Thoracic aorta (tissue), 2 donors: Measurements from ENCODE around the gene KEAP1. TPM values are rescaled to one million over a fixed set of nuclear protein-coding genes. Genes with fewer than 3 reads are reported as not detected.

Source experiments
- ATAC-seq: fragments of 150-250 bp; one replicate; pipeline ENCODE4 v1.8.0; 2017; ENCODE audit warnings: low read depth; ENCODE audit not compliant: insufficient number of reproducible peaks, low FRiP score
- DNase-seq: peaks from one replicate; pipeline ENCODE4 v3.0.0-alpha.2; 2020; ENCODE audit warnings: low spot score
- H3K27ac ChIP-seq, 2 donors: fragments of 200-600 bp; sonication (generic); 1 replicate in 1 of 2; 2 replicates in 1 of 2; pipeline ENCODE4 v1.5.1; 2016; ENCODE audit warnings: mild to moderate bottlenecking in 2 of 2, moderate library complexity in 2 of 2
- H3K27me3 ChIP-seq: fragments of 200-600 bp; sonication (generic); replicated peaks from 2 replicates; pipeline ENCODE4 v1.6.0; 2016; ENCODE audit warnings: mild to moderate bottlenecking; ENCODE audit not compliant: insufficient read depth
- H3K36me3 ChIP-seq: fragments of 200-600 bp; sonication (generic); one replicate; pipeline ENCODE4 v1.5.1; 2016
- H3K4me1 ChIP-seq, 2 donors: fragments of 200-600 bp; sonication (generic); 1 replicate in 1 of 2; 2 replicates in 1 of 2; pipeline versions ENCODE4 v1.5.1 to v1.6.0; 2016; ENCODE audit warnings: low read depth in 2 of 2, mild to moderate bottlenecking in 1 of 2; ENCODE audit not compliant: control insufficient read depth in 1 of 2
- H3K4me3 ChIP-seq: fragments of 200-600 bp; sonication (generic); 2 replicates; pipeline ENCODE4 v1.5.1; 2016; ENCODE audit warnings: mild to moderate bottlenecking
- H3K9me3 ChIP-seq: fragments of 200-600 bp; sonication (generic); 2 replicates; pipeline ENCODE4 v1.5.1; 2016
- total RNA-seq, 2 donors: library from RNA; depleted of rRNA; stranded (reverse); fragments of >200 nt; gene quantifications; one replicate each; pipeline versions ENCODE4 v1.1.0 to v1.2.3, GENCODE V29; 2016
- TF ChIP-seq, protein P1 (sequence below): fragments of 200-600 bp; sonication (generic); IDR thresholded peaks from one replicate; pipeline ENCODE4 v1.5.1; 2019; ENCODE audit warnings: antibody characterized with exemption

Gene KEAP1
- total RNA-seq, 2 donors from 2014 or later = 42.0 to 57.3 TPM

DNA sequence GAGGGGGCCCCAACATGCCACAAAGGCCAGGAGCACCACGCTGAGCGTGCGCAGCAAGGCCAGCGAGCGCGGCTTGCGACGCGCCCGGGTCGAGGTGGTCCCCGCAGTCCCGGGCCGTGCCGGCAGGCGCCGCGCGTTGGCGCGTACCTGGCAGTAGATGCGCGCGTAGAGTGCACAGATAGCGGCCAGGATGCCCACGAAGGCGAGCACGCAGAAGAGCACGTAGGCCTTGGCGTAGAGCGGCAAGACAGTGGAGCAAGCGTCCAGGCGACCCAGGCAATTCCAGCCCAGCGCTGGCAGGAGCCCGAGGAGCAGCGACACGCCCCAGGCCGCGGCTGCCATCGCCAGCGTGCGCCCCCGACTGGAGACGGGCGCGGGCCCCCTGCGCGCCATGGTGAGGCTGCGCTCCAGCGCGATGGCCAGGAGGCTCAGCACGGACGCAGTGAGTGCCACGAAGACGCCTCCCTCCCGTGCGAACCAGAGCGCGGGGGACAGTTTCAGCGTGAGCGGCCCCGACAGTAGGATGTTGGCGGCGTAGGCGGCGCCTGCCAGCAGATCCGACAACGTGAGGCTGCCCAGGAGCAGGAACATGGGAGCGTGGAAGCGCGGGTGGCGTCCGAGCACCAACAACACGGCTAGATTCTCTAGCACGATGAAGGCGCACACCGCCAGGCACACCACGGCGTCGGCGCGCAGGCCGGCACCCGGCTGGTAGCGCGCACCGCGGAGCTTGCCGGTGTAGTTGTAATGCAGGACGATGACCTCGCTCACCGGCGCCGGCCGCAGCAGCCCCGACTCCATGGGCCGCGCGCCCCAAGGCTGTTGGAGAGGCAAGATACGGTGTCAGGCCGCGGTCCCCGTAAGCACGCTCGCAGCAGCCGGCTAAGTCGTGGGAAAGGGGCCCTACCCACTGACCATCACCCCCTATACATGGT is 11.3 kb upstream of the KEAP1 start:
- H3K36me3 ChIP-seq = no peaks in the 10 kb centered on the region
- no peak for DNase-seq
- H3K4me1 ChIP-seq = peaks cover 5 to 20% of the 10 kb centered on the region in 2 donors
- no peak overlapping the region for H3K27ac ChIP-seq
- H3K27me3 ChIP-seq = peaks cover 5% of the 10 kb centered on the region
- H3K9me3 ChIP-seq = no peaks in the 10 kb centered on the region
- no peak overlapping the region for H3K4me3 ChIP-seq
- no peak for ATAC-seq
- TF ChIP-seq, protein P1, sequence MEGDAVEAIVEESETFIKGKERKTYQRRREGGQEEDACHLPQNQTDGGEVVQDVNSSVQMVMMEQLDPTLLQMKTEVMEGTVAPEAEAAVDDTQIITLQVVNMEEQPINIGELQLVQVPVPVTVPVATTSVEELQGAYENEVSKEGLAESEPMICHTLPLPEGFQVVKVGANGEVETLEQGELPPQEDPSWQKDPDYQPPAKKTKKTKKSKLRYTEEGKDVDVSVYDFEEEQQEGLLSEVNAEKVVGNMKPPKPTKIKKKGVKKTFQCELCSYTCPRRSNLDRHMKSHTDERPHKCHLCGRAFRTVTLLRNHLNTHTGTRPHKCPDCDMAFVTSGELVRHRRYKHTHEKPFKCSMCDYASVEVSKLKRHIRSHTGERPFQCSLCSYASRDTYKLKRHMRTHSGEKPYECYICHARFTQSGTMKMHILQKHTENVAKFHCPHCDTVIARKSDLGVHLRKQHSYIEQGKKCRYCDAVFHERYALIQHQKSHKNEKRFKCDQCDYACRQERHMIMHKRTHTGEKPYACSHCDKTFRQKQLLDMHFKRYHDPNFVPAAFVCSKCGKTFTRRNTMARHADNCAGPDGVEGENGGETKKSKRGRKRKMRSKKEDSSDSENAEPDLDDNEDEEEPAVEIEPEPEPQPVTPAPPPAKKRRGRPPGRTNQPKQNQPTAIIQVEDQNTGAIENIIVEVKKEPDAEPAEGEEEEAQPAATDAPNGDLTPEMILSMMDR = no peak

GRCh38 chr19:10513223-10513622 is 10.1 kb upstream of the KEAP1 start:
- Histone ChIP-seq H3K36me3 (no peaks in the 10 kb centered on the region), H3K9me3 (no peaks in the 10 kb centered on the region), H3K4me3 (no peak overlapping the region), H3K27me3 (peaks cover 5% of the 10 kb centered on the region), H3K27ac (no peak overlapping the region), H3K4me1 (peaks cover 5 to 14% of the 10 kb centered on the region in 2 donors)
- TF ChIP-seq, protein P1 = no peak
- ATAC-seq = no peak
- DNase-seq = no peak

DNA sequence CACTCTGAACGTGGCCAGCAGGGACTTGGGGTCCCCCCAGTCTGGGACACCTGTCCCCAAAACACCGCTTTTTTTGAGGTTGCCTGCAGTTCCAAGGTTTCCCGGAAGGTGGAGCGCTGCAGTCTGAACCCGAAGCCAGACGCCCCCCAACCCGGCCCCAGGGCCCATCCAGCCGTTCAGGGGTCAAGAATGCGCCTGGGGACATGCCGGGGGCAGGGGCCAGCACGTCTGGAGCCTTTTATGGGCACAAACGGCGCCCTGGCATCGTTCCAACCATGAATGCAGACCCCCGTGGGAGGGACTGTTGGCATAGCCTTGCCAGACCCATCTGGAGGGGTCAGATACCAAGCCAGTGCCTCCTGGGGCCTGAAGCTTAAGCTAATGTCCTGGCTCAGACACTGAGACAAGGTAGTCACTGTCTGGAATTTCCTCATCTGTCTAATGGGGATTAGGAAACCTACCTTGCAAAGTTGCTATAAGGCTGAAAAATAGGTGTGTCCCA is 7.2 kb upstream of the KEAP1 start:
- H3K4me1 ChIP-seq = no peaks in the 10 kb centered on the region
- H3K27ac ChIP-seq = no peak overlapping the region
- no peak overlapping the region for H3K4me3 ChIP-seq
- no peak for DNase-seq
- H3K9me3 ChIP-seq = no peaks in the 10 kb centered on the region
- ATAC-seq = no peak
- no peaks in the 10 kb centered on the region for H3K36me3 ChIP-seq
- H3K27me3 ChIP-seq = peaks cover 5% of the 10 kb centered on the region
- TF ChIP-seq, protein P1 = peak; percentile 52

GRCh38 chr19:10508707-10509106 is 5.6 kb upstream of the KEAP1 start:
- ATAC-seq = no peak
- no peaks in the 10 kb centered on the region for H3K36me3 ChIP-seq
- H3K9me3 ChIP-seq = no peaks in the 10 kb centered on the region
- H3K27me3 ChIP-seq = peaks cover 4% of the 10 kb centered on the region
- no peak overlapping the region for H3K4me3 ChIP-seq
- H3K4me1 ChIP-seq = no peaks in the 10 kb centered on the region
- H3K27ac ChIP-seq = no peak overlapping the region
- TF ChIP-seq, protein P1 = no peak
- DNase-seq = no peak

DNA sequence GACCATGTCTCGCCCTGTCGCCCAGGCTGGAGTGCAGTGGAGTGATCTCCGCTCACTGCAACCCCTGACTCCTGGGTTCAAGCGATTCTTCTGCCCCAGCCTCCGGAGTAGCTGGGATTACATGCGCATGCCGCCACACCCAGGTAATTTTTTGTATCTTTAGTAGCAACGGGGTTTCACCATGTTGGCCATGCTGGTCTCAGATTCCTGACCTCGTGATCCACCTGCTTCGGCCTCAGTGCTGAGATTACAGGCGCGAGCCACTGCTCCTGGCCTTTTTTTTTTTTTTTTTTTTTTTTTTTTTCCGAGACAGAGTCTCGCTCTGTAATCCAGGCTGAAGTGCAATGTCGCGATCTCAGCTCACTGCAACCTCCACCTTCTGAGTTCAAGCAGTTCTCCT is 4.9 kb upstream of the KEAP1 start:
- DNase-seq (no peak), ATAC-seq (no peak)
- no peak overlapping the region for H3K4me3 ChIP-seq
- no peaks in the 10 kb centered on the region for H3K36me3 ChIP-seq
- no peaks in the 10 kb centered on the region for H3K9me3 ChIP-seq
- no peak overlapping the region for H3K27ac ChIP-seq
- no peaks in the 10 kb centered on the region for H3K27me3 ChIP-seq
- TF ChIP-seq, protein P1 = no peak
- peaks cover 0 to 2% of the 10 kb centered on the region in 2 donors for H3K4me1 ChIP-seq
